ENCODE results near the gene SNPH. TPM values are rescaled to one million over a fixed set of nuclear protein-coding genes. Genes with fewer than 3 reads are reported as not detected.

Gene SNPH
- total and polyA plus RNA-seq, 2 experiments from 2014 or later, result 5.7 to 11.2 TPM

- Histone ChIP-seq H2AFZ (no peak overlapping the region), H3K4me3 (no peak overlapping the region), H3K79me2 (ENCODE audit: insufficient read depth) (0 out of 2 replicates have a peak, but pooled peaks cover 10% of the 10 kb centered on the region), H3K27me3 (replicated peaks; ENCODE audit: insufficient read depth) (no peaks in the 10 kb centered on the region), H3K27ac (no peak overlapping the region), H3K36me3 (ENCODE audit: low read depth) (no peaks in the 10 kb centered on the region), H3F3A (ENCODE audit: insufficient read depth) (peaks cover 24% of the 10 kb centered on the region), H3K4me2 (ENCODE audit: unreplicated experiment) (no peak overlapping the region), H3K9ac (no peak overlapping the region), H4K20me1 (ENCODE audit: insufficient read depth) (no peaks in the 10 kb centered on the region), H3K9me3 (ENCODE audit: low read depth) (no peaks in the 10 kb centered on the region), H3K9me2 (ENCODE audit: insufficient read depth) (no peaks in the 10 kb centered on the region), H3K4me1 (ENCODE audit: insufficient read depth) (peaks cover 19% of the 10 kb centered on the region)
- peak; percentile 38 for DNase-seq
- WGBS, 2 experiments (ENCODE audit: low coverage in 1 of 2, low lambda C conversion rate in 2 of 2, missing lambda C conversion rate in 2 of 2), result 85 to 90% methylated on average over 4 of the region's 4 CpGs
- in situ Hi-C loops (cut with MboI), result no loop called here
- no peak for TF ChIP-seq EZH2phosphoT487 (IDR thresholded peaks at IDR 0.05; ENCODE audit: insufficient read depth, low read depth)
- TF ChIP-seq EZH2 (IDR thresholded peaks at IDR 0.05; ENCODE audit: insufficient read depth, poor library complexity, severe bottlenecking), result no peak
Measured at GRCh38 chr20:1345030-1345755, 79.1 kb downstream of the SNPH start.

GRCh38 chr20:1345756-1346093 is 79.6 kb downstream of the SNPH start:
- Histone ChIP-seq H3F3A (ENCODE audit: insufficient read depth) (peaks cover 24% of the 10 kb centered on the region), H3K27me3 (replicated peaks; ENCODE audit: insufficient read depth) (no peaks in the 10 kb centered on the region), H3K9me2 (ENCODE audit: insufficient read depth) (no peaks in the 10 kb centered on the region), H3K79me2 (ENCODE audit: insufficient read depth) (0 out of 2 replicates have a peak, but pooled peaks cover 10% of the 10 kb centered on the region), H2AFZ (no peak overlapping the region), H3K27ac (no peak overlapping the region), H3K9me3 (ENCODE audit: low read depth) (no peaks in the 10 kb centered on the region), H4K20me1 (ENCODE audit: insufficient read depth) (no peaks in the 10 kb centered on the region), H3K4me3 (no peak overlapping the region), H3K4me1 (ENCODE audit: insufficient read depth) (peaks cover 19% of the 10 kb centered on the region), H3K9ac (no peak overlapping the region), H3K36me3 (ENCODE audit: low read depth) (no peaks in the 10 kb centered on the region), H3K4me2 (ENCODE audit: unreplicated experiment) (no peak overlapping the region)
- DNase-seq, result no peak
- WGBS, 2 experiments (ENCODE audit: low coverage in 1 of 2, low lambda C conversion rate in 2 of 2, missing lambda C conversion rate in 2 of 2), result 23 to 29% methylated on average over 1 of the region's 1 CpG
- in situ Hi-C loops (cut with MboI), result no loop called here
- TF ChIP-seq EZH2phosphoT487 (IDR thresholded peaks at IDR 0.05; ENCODE audit: insufficient read depth, low read depth) (no peak), EZH2 (IDR thresholded peaks at IDR 0.05; ENCODE audit: insufficient read depth, poor library complexity, severe bottlenecking) (no peak)

GRCh38 chr20:1346315-1346969 is 80.3 kb downstream of the SNPH start:
- WGBS, 2 experiments (ENCODE audit: low coverage in 1 of 2, low lambda C conversion rate in 2 of 2, missing lambda C conversion rate in 2 of 2), result 75 to 86% methylated on average over 2 of the region's 2 CpGs
- peaks cover 19% of the 10 kb centered on the region for H3K4me1 ChIP-seq (ENCODE audit: insufficient read depth)

GRCh38 chr20:1353956-1354355 is 87.9 kb downstream of the SNPH start:
- Histone ChIP-seq H3K27ac (no peak overlapping the region), H3K9me3 (ENCODE audit: low read depth) (no peaks in the 10 kb centered on the region), H3K36me3 (ENCODE audit: low read depth) (no peaks in the 10 kb centered on the region; the same call in none of the 2 replicates), H3K4me1 (ENCODE audit: insufficient read depth) (no peaks in the 10 kb centered on the region), H3K27me3 (replicated peaks; ENCODE audit: insufficient read depth) (no peaks in the 10 kb centered on the region), H4K20me1 (ENCODE audit: insufficient read depth) (no peaks in the 10 kb centered on the region), H3K79me2 (ENCODE audit: insufficient read depth) (peaks cover 48% of the 10 kb centered on the region), H3K4me2 (ENCODE audit: unreplicated experiment) (no peak overlapping the region), H3K9ac (no peak overlapping the region), H3K4me3 (no peak overlapping the region), H3F3A (ENCODE audit: insufficient read depth) (no peaks in the 10 kb centered on the region), H3K9me2 (ENCODE audit: insufficient read depth) (no peaks in the 10 kb centered on the region), H2AFZ (no peak overlapping the region)
- no peak for DNase-seq
- in situ Hi-C loops (cut with MboI), result no loop called here
- TF ChIP-seq EZH2 (IDR thresholded peaks at IDR 0.05; ENCODE audit: insufficient read depth, poor library complexity, severe bottlenecking), result no peak
- TF ChIP-seq EZH2phosphoT487 (IDR thresholded peaks at IDR 0.05; ENCODE audit: insufficient read depth, low read depth), result no peak

More at GRCh38 chr20:1346315-1346969, 80.3 kb downstream of the SNPH start:
- Histone ChIP-seq H3K79me2 (ENCODE audit: insufficient read depth) (0 out of 2 replicates have a peak, but pooled peaks cover 10% of the 10 kb centered on the region), H2AFZ (no peak overlapping the region), H3K27me3 (replicated peaks; ENCODE audit: insufficient read depth) (no peaks in the 10 kb centered on the region), H3K9ac (no peak overlapping the region), H3K9me3 (ENCODE audit: low read depth) (no peaks in the 10 kb centered on the region), H3K27ac (no peak overlapping the region), H3K9me2 (ENCODE audit: insufficient read depth) (no peaks in the 10 kb centered on the region), H3K4me3 (no peak overlapping the region), H4K20me1 (ENCODE audit: insufficient read depth) (no peaks in the 10 kb centered on the region), H3K36me3 (ENCODE audit: low read depth) (no peaks in the 10 kb centered on the region; the same call in 1 of the 2 replicates), H3K4me2 (ENCODE audit: unreplicated experiment) (no peak overlapping the region), H3F3A (ENCODE audit: insufficient read depth) (peaks cover 24% of the 10 kb centered on the region)
- no peak for DNase-seq
- TF ChIP-seq EZH2 (IDR thresholded peaks at IDR 0.05; ENCODE audit: insufficient read depth, poor library complexity, severe bottlenecking) (no peak), EZH2phosphoT487 (IDR thresholded peaks at IDR 0.05; ENCODE audit: insufficient read depth, low read depth) (no peak)
- in situ Hi-C loops (cut with MboI), result no loop called here

All from GM23248 (cell line).